GM12892 (cell line): ENCODE measurements around the gene B3GALT5.
"Not testable (repeated sequence)": the region's sequence is repeated elsewhere in the genome, so short reads cannot be mapped to it uniquely, and the experiment has no call there.

Experiments used
- DNase-seq: peaks from one replicate; pipeline ENCODE4 v3.0.0; 2011; ENCODE audit not compliant: insufficient read length
- FAIRE-seq: peaks from 2 replicates; lab custom pipeline; 2011; peaks lifted over from hg19 to GRCh38; lab: Jason Lieb, UNC
- POLR2A ChIP-seq: IDR thresholded peaks from 2 replicates; pipeline ENCODE4 v1.6.1; 2011; ENCODE audit warnings: low read depth, low read length, control low read depth
- POLR2AphosphoS5 ChIP-seq: IDR thresholded peaks from 2 replicates; pipeline ENCODE4 v1.6.1; 2011; ENCODE audit warnings: low read depth, low read length, control low read depth
- TAF1 ChIP-seq: IDR thresholded peaks from 2 replicates; pipeline ENCODE4 v1.6.1; 2011; ENCODE audit warnings: low read depth, mild to moderate bottlenecking, control low read depth, low read length, borderline replicate concordance

B3GALT5 gene

DNA sequence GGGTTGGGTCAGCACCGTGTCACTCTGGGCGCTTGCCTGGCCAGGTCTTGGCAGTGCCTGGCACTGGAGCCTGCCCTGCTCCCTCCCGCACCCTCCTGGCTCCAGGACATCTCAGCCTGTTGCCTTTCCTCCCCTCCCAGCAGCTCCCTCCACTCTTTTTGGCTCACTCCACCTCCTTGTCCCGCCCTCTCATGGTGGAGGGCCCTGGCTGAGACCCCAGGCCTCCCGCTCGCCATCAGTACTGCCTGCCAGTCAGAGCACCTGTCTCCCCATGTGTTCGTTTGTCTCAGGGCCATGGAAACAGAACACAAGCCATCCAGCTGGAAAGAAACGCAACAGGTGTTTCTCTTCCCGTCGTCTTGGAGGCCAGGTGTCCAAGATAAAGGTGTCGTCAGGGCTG lies 61.0 kb downstream of the B3GALT5 start:
- TF ChIP-seq POLR2A (no peak), POLR2AphosphoS5 (no peak), TAF1 (no peak)
- FAIRE-seq (no peak), DNase-seq (no peak)

DNA sequence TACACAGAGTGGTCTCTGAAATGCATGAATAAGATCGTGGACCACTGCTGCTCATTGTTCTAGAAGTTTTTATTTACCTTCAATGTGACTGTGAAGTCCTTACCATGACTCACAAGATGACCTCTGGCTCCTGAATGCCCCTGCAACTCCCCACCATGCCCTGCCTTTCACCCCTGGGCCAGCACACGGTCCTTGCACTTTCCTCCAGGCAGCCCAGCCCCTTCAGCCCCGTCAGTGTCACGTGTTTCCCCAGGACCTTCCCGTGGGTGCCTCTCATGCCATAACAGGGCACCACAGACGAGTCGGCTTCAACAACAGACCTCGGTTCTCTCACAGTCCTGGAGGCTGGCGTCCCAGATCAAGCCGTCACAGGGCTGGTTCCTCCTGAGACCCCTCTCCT lies 62.1 kb downstream of the B3GALT5 start:
- DNase-seq (no peak), FAIRE-seq (no peak)
- TF ChIP-seq POLR2AphosphoS5 (no peak), TAF1 (no peak), POLR2A (no peak)

DNA sequence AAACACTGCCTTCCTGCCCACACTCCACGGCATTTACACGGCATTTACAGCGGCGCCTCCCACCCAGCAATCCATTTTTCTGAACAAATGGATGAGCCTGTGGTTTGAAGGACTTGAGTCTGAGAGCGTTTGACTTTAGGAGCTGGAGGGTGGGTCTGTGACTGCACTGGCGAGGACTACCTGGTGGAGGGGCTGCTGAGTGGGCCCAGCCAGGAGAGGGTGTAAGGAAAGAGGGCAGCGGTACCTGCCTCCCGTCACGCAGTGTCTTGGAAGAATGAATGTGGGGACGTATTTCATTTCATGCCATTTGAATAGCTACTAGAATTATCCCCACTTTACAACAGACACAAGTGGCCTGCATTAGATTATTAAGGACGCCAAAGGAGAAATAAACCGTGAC lies 62.9 kb downstream of the B3GALT5 start:
- no peak for FAIRE-seq
- no peak for DNase-seq
- no peak for TF ChIP-seq POLR2A

DNA sequence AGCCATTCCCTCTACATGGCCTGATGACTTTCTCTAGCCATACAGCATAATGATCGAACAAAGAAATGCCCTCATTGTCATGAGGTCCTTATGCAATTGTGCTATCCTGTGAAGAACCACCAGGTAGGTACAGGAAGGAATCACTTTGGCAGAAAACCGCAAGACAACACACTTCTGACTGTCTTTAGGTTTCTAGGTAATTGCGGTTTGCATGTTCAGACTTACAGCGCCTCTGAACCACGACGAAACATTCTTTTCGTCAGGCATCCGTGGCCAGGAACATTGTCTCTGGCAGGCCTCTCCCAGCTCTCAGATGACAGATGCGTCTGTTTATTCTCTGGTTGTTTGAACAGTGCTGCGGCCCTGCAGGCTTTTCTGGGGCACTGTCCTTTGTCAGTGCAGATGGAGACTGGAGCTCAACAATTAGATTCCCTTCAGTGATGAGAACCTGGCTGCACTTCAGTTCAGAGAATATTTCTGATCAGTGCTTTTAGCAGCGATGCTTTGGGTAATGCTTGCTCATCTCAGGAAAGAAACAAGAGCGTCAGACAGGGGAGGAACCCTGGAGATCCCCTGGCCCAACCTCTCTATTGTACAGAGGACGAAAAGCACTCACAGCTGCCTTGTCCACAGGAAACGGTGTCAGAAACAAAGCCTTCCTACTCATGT lies 63.4 kb downstream of the B3GALT5 start:
- no peak for DNase-seq
- no peak for TF ChIP-seq POLR2A
- TF ChIP-seq POLR2AphosphoS5: no peak
- no peak for TF ChIP-seq TAF1
- no peak for FAIRE-seq

DNA sequence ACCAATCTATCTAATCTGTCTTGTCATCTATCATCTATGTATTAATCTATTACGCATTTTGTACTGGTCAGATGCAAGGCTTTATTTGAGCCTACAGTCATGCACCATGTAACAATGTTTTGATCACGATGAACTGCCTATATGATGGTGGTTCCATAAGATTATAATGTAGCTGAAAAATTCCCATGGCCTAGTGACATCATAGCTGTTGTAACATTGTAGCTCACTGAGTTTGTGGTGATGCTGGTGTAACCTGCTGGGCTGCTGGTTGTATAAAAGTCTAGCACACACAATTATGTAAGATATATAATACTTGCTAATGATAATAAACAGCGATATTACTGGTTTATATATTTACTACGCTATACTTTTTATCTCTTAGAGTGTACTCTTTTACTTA lies 67.5 kb downstream of the B3GALT5 start:
- no peak for DNase-seq
- TF ChIP-seq POLR2A (no peak), POLR2AphosphoS5 (no peak), TAF1 (no peak)
- no peak for FAIRE-seq

- DNase-seq: no peak
- FAIRE-seq: no peak
- TF ChIP-seq POLR2AphosphoS5 (no peak), TAF1 (no peak), POLR2A (no peak)
These were observed 68.5 kb downstream of the B3GALT5 start for GRCh38 chr21:39681257-39681656.

DNA sequence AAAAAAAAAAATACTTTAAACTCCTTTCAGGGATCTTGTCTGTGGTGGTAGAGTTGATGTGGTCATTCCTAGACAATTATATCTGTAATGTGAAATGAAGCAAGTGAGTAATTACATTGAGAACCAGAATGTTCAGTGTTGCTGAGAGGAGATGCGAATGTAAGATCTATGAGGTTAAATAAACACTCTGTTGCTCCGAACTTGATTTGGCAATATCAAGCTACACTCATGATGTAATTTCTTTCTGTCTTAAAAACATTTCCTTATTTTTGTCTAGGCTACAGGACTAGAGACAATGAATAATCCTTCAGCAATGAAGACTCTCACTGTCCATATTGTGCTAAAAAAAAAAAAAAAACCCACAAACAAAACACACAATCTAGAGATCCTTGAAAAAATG lies 69.1 kb downstream of the B3GALT5 start:
- no peak for DNase-seq
- TF ChIP-seq POLR2A: no peak
- TF ChIP-seq TAF1: no peak
- no peak for TF ChIP-seq POLR2AphosphoS5
- no peak for FAIRE-seq

GRCh38 chr21:39685236-39685635 lies 72.5 kb downstream of the B3GALT5 start:
- FAIRE-seq: no peak
- TF ChIP-seq TAF1: no peak
- DNase-seq: no peak

DNA sequence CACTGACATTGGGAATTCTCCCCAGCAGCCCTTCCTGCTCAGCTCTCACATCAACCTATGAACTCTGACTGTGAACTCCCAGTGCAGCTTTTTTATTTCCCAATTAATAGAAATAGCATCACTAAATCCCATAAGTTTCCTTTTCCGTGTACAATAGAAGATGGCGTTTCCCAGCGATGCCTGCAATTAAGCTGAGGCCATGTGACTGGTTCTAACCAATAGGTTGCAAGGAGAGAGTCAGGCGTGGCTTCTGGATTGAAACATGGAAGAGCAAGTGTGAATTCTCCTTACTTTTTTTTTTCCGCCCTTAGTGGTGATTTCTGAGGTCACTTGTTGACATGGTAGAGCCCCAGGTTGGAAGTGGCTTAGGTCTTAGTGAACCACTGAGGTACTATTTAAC lies 73.3 kb downstream of the B3GALT5 start:
- TF ChIP-seq POLR2AphosphoS5: no peak
- TF ChIP-seq TAF1: no peak
- TF ChIP-seq POLR2A: no peak
- no peak for DNase-seq
- no peak for FAIRE-seq

DNA sequence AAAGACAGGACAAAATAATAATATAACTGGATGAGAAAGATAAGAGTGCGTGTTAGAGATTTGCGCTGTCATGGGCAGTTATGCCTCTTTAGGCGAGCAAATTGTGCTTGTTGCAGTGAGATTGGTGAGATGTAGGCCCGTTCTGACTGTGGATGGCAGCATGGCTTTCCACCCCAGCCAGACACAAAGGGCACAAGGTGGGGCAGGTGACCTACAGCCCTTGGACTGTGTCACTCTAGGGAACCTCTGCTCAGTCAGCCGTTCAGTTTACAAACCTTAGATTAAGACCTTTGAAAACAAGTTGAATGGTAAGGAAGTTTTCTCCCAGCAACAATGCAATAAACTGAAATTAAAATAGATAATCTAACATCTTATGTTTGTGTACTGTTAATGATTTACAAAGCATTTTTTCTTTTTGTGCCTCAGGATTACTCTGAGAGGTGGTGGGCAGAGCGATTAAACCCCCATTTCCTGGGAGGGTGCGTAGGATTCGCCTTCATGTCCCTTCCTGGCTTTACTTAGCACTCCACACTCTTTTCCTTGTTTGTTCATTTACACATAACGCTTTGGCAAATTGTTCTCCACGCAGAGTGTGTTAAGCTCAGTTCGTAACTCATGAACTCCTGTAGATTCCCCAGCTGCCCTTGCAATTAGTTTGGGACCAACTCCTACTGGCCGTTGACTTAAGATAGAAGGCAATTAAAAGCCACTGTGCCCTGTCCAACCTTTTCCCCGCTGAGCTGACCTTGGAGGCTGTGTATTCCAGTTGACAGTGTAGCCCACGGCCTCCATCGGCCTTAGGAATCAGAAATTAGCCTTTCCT lies 74.1 kb downstream of the B3GALT5 start:
- no peak for DNase-seq
- TF ChIP-seq POLR2A: no peak
- TF ChIP-seq TAF1: no peak
- no peak for TF ChIP-seq POLR2AphosphoS5
- FAIRE-seq: no peak

- DNase-seq (no peak), FAIRE-seq (no peak)
These were observed 75.3 kb downstream of the B3GALT5 start for GRCh38 chr21:39688010-39688409.

GRCh38 chr21:39689860-39690259 lies 77.1 kb downstream of the B3GALT5 start:
- DNase-seq, FAIRE-seq: not testable (repeated sequence)

More at GRCh38 chr21:39688010-39688409, 75.3 kb downstream of the B3GALT5 start:
- TF ChIP-seq TAF1 (no peak), POLR2AphosphoS5 (no peak), POLR2A (no peak)

GRCh38 chr21:39690454-39690853 lies 77.7 kb downstream of the B3GALT5 start:
- FAIRE-seq: no peak
- no peak for DNase-seq
- TF ChIP-seq POLR2A (no peak), POLR2AphosphoS5 (no peak), TAF1 (no peak)
